Measurements from ENCODE around the gene UBN1.

DNA sequence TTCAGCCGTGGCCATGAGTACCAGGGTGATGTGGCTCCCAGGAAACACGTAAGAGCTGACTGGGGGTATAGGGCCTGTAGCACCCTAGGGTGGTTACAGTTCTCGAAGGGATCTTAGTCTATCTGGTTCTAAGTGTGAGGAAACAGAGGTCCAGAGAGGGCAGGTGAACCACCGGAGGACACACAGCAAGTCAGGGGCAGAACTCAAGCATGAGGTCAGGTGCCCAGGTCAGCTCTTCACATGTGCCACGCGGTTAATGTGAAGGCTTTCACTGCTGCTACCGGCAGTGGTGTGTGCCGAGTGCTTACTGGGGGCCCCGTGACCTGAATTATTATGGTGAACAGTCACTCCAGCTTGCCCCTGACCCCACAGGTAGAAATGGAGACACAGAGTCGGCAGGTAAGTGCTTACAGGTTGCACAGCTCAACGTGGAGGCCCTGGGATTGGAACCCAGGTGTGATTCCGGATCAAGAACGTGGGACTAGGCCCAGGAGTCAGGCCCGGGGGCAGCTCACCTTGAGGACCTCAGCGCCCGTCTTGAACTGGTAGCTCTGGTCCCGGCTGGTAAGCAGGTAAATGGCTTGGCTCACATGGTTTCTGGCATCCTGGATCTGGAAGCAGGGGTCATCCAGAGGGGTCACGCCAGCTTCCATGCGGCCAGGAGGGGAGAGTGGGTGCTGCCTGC, 48.0 kb upstream of the UBN1 start:
- TF ChIP-seq, protein P1, sequence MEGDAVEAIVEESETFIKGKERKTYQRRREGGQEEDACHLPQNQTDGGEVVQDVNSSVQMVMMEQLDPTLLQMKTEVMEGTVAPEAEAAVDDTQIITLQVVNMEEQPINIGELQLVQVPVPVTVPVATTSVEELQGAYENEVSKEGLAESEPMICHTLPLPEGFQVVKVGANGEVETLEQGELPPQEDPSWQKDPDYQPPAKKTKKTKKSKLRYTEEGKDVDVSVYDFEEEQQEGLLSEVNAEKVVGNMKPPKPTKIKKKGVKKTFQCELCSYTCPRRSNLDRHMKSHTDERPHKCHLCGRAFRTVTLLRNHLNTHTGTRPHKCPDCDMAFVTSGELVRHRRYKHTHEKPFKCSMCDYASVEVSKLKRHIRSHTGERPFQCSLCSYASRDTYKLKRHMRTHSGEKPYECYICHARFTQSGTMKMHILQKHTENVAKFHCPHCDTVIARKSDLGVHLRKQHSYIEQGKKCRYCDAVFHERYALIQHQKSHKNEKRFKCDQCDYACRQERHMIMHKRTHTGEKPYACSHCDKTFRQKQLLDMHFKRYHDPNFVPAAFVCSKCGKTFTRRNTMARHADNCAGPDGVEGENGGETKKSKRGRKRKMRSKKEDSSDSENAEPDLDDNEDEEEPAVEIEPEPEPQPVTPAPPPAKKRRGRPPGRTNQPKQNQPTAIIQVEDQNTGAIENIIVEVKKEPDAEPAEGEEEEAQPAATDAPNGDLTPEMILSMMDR (optimal IDR thresholded peaks at IDR 0.05 in 1 of 3, IDR thresholded peaks at IDR 0.05 in 1 of 3, conservative IDR thresholded peaks at IDR 0.05 in 1 of 3; ENCODE audit: extremely low read depth in 1 of 3, insufficient read depth in 2 of 3, low read length in 3 of 3), result no peak
- no peak for TF ChIP-seq EZH2 (IDR thresholded peaks at IDR 0.05; ENCODE audit: low read length)
